Progenitor cell of endocrine pancreas (in vitro differentiated cells): ENCODE results near the gene RNF213. TPM values are rescaled to one million over a fixed set of nuclear protein-coding genes. Genes with fewer than 3 reads are reported as not detected.

ENCODE experiments used
- DNase-seq: peaks from one replicate; pipeline ENCODE4 v3.0.0; 2021; ENCODE audit warnings: low spot score; ENCODE audit not compliant: unreplicated experiment
- H3K27ac Mint-ChIP-seq: 2 replicates; pipeline ENCODE4 v1.8.0; 2021; ENCODE audit warnings: mild to moderate bottlenecking, moderate library complexity, mixed read lengths
- H3K27me3 Mint-ChIP-seq: 2 replicates; pipeline ENCODE4 v1.8.0; 2021; ENCODE audit warnings: mixed read lengths
- H3K36me3 Mint-ChIP-seq: 2 replicates; pipeline ENCODE4 v1.8.0; 2022; ENCODE audit warnings: mixed read lengths; ENCODE audit not compliant: insufficient read depth
- H3K4me1 Mint-ChIP-seq: 2 replicates; pipeline ENCODE4 v1.8.0; 2021; ENCODE audit warnings: low read depth, mixed read lengths
- H3K4me3 Mint-ChIP-seq: 2 replicates; pipeline ENCODE4 v1.8.0; 2021; ENCODE audit warnings: low read depth, mild to moderate bottlenecking, moderate library complexity, mixed read lengths
- H3K9me3 Mint-ChIP-seq: 2 replicates; pipeline ENCODE4 v1.8.0; 2021; ENCODE audit warnings: low read depth, mixed read lengths
- CTCF ChIP-seq: fragments of 200-600 bp; sonication (generic); IDR thresholded peaks from one replicate; pipeline ENCODE4 v1.5.0; 2021; ENCODE audit warnings: antibody characterized with exemption, mild to moderate bottlenecking; ENCODE audit not compliant: unreplicated experiment
- total RNA-seq: library from RNA; stranded (reverse); gene quantifications from 2 replicates; pipeline ENCODE4 v1.2.1, GENCODE V29; 2021

Gene RNF213
- total RNA-seq, 1 donor from 2014 or later: 57.6 TPM

DNA sequence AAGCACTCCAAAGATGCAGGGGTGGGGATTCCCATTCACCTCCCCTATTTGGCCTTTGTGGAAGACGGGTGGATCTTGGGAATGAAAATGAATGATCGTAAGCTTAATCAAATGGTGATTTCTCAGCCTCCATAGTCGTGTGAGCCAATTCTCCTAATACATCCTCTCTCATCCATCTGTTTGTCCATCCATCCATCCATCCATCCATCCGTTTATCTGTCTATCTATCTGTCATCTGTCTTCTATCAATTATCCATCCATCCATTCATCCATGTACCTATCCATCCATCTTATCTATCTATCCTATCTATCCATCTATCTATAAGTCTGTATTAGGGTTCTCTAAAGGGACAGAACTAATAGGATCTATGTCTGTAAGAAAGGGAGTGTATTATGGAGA lies 7.8 kb downstream of the RNF213 start:
- H3K9me3 Mint-ChIP-seq: no peaks in the 10 kb centered on the region
- H3K4me1 Mint-ChIP-seq: no peaks in the 10 kb centered on the region
- H3K4me3 Mint-ChIP-seq: no peak overlapping the region
- DNase-seq: no peak
- no peaks in the 10 kb centered on the region for H3K27me3 Mint-ChIP-seq
- TF ChIP-seq CTCF: no peak
- H3K27ac Mint-ChIP-seq: no peak overlapping the region
- peaks cover 4% of the 10 kb centered on the region for H3K36me3 Mint-ChIP-seq

DNA sequence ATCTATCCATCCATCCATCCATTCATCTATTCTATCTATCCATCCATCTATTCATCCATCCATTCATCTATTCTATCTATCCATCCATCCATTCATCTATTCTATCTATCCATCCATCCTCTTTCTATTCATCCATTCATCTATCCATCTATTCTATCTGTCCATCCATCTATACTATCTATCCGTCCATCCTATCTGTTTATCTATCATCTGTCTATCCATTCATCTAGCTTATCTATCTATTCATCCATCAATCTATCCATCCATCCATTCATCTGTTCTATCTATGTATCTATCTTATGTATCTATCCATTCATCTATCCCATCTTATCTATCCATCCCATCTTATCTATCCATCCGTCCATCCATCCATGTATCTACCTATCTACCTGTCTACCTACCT lies 8.8 kb downstream of the RNF213 start:
- DNase-seq: no peak
- H3K27me3 Mint-ChIP-seq: no peaks in the 10 kb centered on the region
- H3K4me3 Mint-ChIP-seq: no peak overlapping the region
- H3K27ac Mint-ChIP-seq: no peak overlapping the region
- H3K4me1 Mint-ChIP-seq: no peaks in the 10 kb centered on the region
- peaks cover 10% of the 10 kb centered on the region for H3K36me3 Mint-ChIP-seq
- no peak for TF ChIP-seq CTCF
- H3K9me3 Mint-ChIP-seq: no peaks in the 10 kb centered on the region

GRCh38 chr17:80270104-80270503 lies 9.5 kb downstream of the RNF213 start:
- no peaks in the 10 kb centered on the region for H3K27me3 Mint-ChIP-seq
- TF ChIP-seq CTCF: no peak
- DNase-seq: no peak
- peaks cover 10% of the 10 kb centered on the region for H3K36me3 Mint-ChIP-seq
- H3K4me3 Mint-ChIP-seq: no peak overlapping the region
- H3K4me1 Mint-ChIP-seq: no peaks in the 10 kb centered on the region
- no peak overlapping the region for H3K27ac Mint-ChIP-seq
- no peaks in the 10 kb centered on the region for H3K9me3 Mint-ChIP-seq

- peak; percentile 39 for DNase-seq
- H3K4me1 Mint-ChIP-seq: no peaks in the 10 kb centered on the region
- no peak overlapping the region for H3K27ac Mint-ChIP-seq
- no peak for TF ChIP-seq CTCF
- no peaks in the 10 kb centered on the region for H3K9me3 Mint-ChIP-seq
- H3K36me3 Mint-ChIP-seq: peaks cover 10% of the 10 kb centered on the region
- H3K27me3 Mint-ChIP-seq: no peaks in the 10 kb centered on the region
- H3K4me3 Mint-ChIP-seq: no peak overlapping the region
Measured at GRCh38 chr17:80270836-80271235, 10.2 kb downstream of the RNF213 start.

GRCh38 chr17:80272366-80272765 lies 11.7 kb downstream of the RNF213 start:
- H3K27me3 Mint-ChIP-seq: no peaks in the 10 kb centered on the region
- DNase-seq: no peak
- no peak overlapping the region for H3K4me3 Mint-ChIP-seq
- H3K4me1 Mint-ChIP-seq: no peaks in the 10 kb centered on the region
- no peak for TF ChIP-seq CTCF
- no peaks in the 10 kb centered on the region for H3K9me3 Mint-ChIP-seq
- H3K36me3 Mint-ChIP-seq: peaks cover 12% of the 10 kb centered on the region
- H3K27ac Mint-ChIP-seq: no peak overlapping the region
